Lower lobe of right lung (tissue), 2 donors: ENCODE measurements around the gene ECT2. TPM values are rescaled to one million over a fixed set of nuclear protein-coding genes. Genes with fewer than 3 reads are reported as not detected.

Experiments used
- ATAC-seq, 2 donors: fragments of 200-7000 bp; cut with Tn5 transposase; one replicate each; pipeline ENCODE4 v1.9.1; 2020 to 2022; ENCODE audit warnings: mild to moderate bottlenecking in 2 of 2, moderate library complexity in 2 of 2
- DNase-seq: peaks from one replicate; pipeline ENCODE4 v3.0.0-alpha.2; 2020
- H3K27ac ChIP-seq: fragments of 200-600 bp; one replicate; pipeline ENCODE4 v1.8.0; 2022
- H3K27me3 ChIP-seq: fragments of 200-600 bp; one replicate; pipeline ENCODE4 v1.8.0; 2022; ENCODE audit warnings: low read depth
- H3K36me3 ChIP-seq: fragments of 200-600 bp; one replicate; pipeline ENCODE4 v1.8.0; 2022; ENCODE audit warnings: mild to moderate bottlenecking
- H3K4me1 ChIP-seq: fragments of 200-600 bp; one replicate; pipeline ENCODE4 v1.8.0; 2022
- H3K4me3 ChIP-seq: fragments of 200-600 bp; one replicate; pipeline ENCODE4 v1.8.0; 2022; ENCODE audit warnings: mild to moderate bottlenecking
- H3K9me3 ChIP-seq: fragments of 200-600 bp; one replicate; pipeline ENCODE4 v1.8.0; 2022
- intact Hi-C: fragments of 100-400 bp; cut with DNase I; formaldehyde crosslinking; loops from one replicate; pipeline ENCODE4 v1.11.0; 2022
- total RNA-seq: library from RNA; stranded (reverse); fragmentation: NEBNext Ultra II Directional; extraction: Animal tissue kit (Norgen Biotek cat#: 25700); gene quantifications from one replicate; pipeline ENCODE4 v1.2.1, GENCODE V29; 2021
- TF ChIP-seq, protein P1 (sequence below): fragments of 200-600 bp; IDR thresholded peaks from one replicate; pipeline ENCODE4 v1.8.0; 2022; ENCODE audit warnings: antibody characterized with exemption, mild to moderate bottlenecking
- donor health status: DM: no; HTN: yes; CAD: no; lungs with severe emphysema.

ECT2 gene
- total RNA-seq, 1 donor from 2014 or later, result 14.1 TPM

DNA sequence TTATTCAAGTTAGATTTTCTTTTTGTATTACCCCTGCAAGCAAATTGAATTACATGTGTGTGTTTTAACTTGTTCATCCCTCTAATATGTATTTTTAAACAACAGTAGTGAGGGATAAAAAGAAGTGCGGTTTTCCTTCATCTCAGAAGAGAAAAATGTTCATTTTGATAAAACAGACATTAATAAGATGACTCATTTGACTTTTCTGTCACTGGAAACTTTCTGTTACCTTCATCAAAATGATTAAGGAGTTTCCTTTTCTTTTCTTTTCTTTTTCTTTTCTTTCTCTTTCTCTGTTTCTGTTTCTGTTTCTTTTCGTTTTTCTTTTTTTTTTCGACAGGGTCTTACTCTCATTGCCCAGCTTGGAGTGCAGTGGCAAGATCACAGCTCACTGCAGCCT, 53.0 kb downstream of the ECT2 start:
- DNase-seq (no peak), ATAC-seq (no peak)
- TF ChIP-seq, protein P1, sequence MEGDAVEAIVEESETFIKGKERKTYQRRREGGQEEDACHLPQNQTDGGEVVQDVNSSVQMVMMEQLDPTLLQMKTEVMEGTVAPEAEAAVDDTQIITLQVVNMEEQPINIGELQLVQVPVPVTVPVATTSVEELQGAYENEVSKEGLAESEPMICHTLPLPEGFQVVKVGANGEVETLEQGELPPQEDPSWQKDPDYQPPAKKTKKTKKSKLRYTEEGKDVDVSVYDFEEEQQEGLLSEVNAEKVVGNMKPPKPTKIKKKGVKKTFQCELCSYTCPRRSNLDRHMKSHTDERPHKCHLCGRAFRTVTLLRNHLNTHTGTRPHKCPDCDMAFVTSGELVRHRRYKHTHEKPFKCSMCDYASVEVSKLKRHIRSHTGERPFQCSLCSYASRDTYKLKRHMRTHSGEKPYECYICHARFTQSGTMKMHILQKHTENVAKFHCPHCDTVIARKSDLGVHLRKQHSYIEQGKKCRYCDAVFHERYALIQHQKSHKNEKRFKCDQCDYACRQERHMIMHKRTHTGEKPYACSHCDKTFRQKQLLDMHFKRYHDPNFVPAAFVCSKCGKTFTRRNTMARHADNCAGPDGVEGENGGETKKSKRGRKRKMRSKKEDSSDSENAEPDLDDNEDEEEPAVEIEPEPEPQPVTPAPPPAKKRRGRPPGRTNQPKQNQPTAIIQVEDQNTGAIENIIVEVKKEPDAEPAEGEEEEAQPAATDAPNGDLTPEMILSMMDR, result no peak
- peaks cover 17% of the 10 kb centered on the region for H3K36me3 ChIP-seq
- H3K4me3 ChIP-seq, result no peak overlapping the region
- H3K9me3 ChIP-seq, result no peaks in the 10 kb centered on the region
- intact Hi-C loops, result no loop called here
- H3K4me1 ChIP-seq, result no peaks in the 10 kb centered on the region
- H3K27ac ChIP-seq, result no peak overlapping the region
- no peaks in the 10 kb centered on the region for H3K27me3 ChIP-seq

DNA sequence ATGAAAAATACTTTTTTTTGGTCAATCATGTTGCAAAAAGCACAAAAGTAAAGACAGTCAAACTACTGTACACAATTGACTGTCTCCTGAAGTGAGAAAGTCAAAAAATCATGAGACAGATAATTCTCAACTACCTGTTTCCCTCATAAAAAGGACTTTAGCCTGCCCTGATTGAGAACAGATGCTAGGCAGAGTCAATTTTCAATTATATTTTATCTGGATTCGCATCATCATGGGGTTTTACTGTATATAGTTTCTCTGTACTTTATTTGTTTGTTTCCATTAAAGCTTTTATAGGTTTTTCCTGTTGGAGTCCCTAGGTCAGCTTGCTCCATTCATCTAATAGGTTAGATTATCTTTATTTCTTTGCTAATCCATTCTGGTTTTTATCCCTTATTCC, 53.8 kb downstream of the ECT2 start:
- Histone ChIP-seq H3K9me3 (no peaks in the 10 kb centered on the region), H3K27ac (no peak overlapping the region), H3K27me3 (no peaks in the 10 kb centered on the region), H3K36me3 (peaks cover 17% of the 10 kb centered on the region), H3K4me1 (no peaks in the 10 kb centered on the region), H3K4me3 (no peak overlapping the region)
- no peak for ATAC-seq
- intact Hi-C loops, result no loop called here
- TF ChIP-seq, protein P1, result no peak
- no peak for DNase-seq

DNA sequence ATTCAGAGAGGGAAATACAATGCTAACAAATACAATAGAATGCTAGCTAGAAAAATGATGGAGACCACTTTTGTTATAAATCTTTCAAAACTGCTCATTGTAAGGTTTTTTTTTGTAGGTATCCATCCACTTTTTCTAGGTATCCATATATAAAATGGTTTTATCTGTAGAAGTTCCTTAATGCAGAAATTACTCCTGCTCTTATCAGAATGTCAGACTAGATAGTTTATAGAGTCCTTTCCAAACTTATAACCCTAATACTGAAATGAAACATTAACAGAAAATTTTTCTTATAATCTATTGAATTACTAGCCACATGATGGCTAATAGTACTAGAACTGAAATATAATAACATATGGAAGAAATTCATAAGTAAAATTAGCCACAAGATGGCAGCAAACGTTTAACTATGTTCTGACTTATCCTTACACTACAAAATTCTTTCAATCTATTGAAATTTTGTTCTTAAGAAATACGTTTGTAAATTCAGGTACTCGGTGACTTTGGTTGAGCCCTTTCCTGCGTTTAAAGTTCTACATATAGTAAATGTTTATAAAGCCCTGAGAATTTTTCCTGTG, 58.5 kb downstream of the ECT2 start:
- H3K4me3 ChIP-seq, result no peak overlapping the region
- ATAC-seq, result no peak

DNA sequence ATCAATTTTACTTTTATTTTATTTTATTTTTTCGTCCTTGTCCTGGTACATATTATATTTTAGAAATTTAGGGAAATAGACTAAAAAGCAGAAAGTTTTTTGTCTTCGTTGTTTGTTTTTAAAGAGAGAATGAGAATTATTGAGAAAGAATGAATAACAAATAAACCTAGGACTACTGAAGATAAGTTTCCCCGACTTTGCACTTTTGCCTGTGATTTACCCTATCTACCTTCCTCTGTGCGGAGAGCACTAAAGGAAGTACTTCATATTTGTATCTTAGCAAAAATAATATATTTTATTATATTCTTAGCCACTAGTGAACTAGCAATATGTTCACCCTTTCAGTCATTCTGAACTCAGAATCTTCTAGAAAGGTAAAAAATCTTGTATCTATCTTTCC, 60.6 kb downstream of the ECT2 start:
- DNase-seq (no peak), ATAC-seq (no peak)
- H3K27ac ChIP-seq, result no peak overlapping the region
- no peaks in the 10 kb centered on the region for H3K27me3 ChIP-seq
- no peaks in the 10 kb centered on the region for H3K9me3 ChIP-seq
- H3K4me3 ChIP-seq, result no peak overlapping the region
- intact Hi-C loops, result no loop called here
- peaks cover 15% of the 10 kb centered on the region for H3K36me3 ChIP-seq
- TF ChIP-seq, protein P1, result no peak
- H3K4me1 ChIP-seq, result no peaks in the 10 kb centered on the region

More for the DNA sequence above, 58.5 kb downstream of the ECT2 start:
- TF ChIP-seq, protein P1, result peak; percentile 34
- intact Hi-C loops, result no loop called here
- Histone ChIP-seq H3K4me1 (no peaks in the 10 kb centered on the region), H3K27ac (no peak overlapping the region), H3K9me3 (no peaks in the 10 kb centered on the region), H3K36me3 (peaks cover 17% of the 10 kb centered on the region), H3K27me3 (no peaks in the 10 kb centered on the region)
- no peak for DNase-seq

DNA sequence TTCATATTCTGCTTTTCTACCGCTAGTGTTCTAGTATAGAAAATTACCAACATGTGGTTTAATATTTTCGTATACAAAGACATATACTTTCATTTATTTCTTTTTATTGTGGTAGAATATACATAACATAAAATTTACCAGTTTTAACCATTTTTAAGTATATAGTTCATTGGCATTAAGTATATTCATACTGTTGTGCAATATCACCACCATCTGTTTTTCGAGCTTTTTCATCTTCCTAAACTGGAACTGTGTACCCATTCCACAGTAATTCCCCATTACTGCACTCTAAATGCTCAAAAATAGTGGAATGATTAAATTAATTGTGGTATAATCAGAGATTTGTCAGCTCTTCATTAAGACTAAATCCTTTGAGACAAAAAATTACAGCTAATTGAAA, 62.9 kb downstream of the ECT2 start:
- Histone ChIP-seq H3K9me3 (no peaks in the 10 kb centered on the region), H3K27ac (no peak overlapping the region), H3K36me3 (no peaks in the 10 kb centered on the region), H3K27me3 (no peaks in the 10 kb centered on the region), H3K4me1 (no peaks in the 10 kb centered on the region), H3K4me3 (no peak overlapping the region)
- no peak for ATAC-seq
- DNase-seq, result no peak
- TF ChIP-seq, protein P1, result no peak
- intact Hi-C loops, result no loop called here
